Trophoblast cell (in vitro differentiated cells and primary cell): ENCODE measurements around the gene MAPK14.

Experiments used
- DNase-seq, 2 donors: peaks; one replicate each; pipeline ENCODE4 v3.0.0-alpha.2; 2016
- H2AFZ ChIP-seq: 2 replicates; pipeline ENCODE4 v1.6.1; 2013; ENCODE audit warnings: low read length, moderate library complexity, mild to moderate bottlenecking; ENCODE audit not compliant: insufficient read depth, poor library complexity
- H2AK5ac ChIP-seq: 2 replicates; pipeline ENCODE4 v1.6.1; 2013; ENCODE audit warnings: mild to moderate bottlenecking, low read length
- H2BK120ac ChIP-seq: 2 replicates; pipeline ENCODE4 v1.6.1; 2013; ENCODE audit warnings: low read length, mild to moderate bottlenecking, moderate library complexity; ENCODE audit not compliant: insufficient read depth, poor library complexity
- H2BK12ac ChIP-seq: 2 replicates; pipeline ENCODE4 v1.6.1; 2013; ENCODE audit warnings: mild to moderate bottlenecking, low read length, moderate library complexity
- H2BK5ac ChIP-seq: 2 replicates; pipeline ENCODE4 v1.6.1; 2013; ENCODE audit warnings: low read length, low read depth, moderate library complexity, mild to moderate bottlenecking; ENCODE audit not compliant: poor library complexity
- H3K14ac ChIP-seq: 2 replicates; pipeline ENCODE4 v1.6.1; 2013; ENCODE audit warnings: mild to moderate bottlenecking, low read length
- H3K18ac ChIP-seq: 2 replicates; pipeline ENCODE4 v1.6.1; 2013; ENCODE audit warnings: mild to moderate bottlenecking, low read length
- H3K23ac ChIP-seq: 2 replicates; pipeline ENCODE4 v1.6.1; 2013; ENCODE audit warnings: low read length
- H3K27ac ChIP-seq: 2 replicates; pipeline ENCODE4 v1.5.1; 2013; ENCODE audit warnings: low read depth, mild to moderate bottlenecking, inconsistent platforms, low read length, moderate library complexity
- H3K27me3 ChIP-seq: 2 replicates; pipeline ENCODE4 v1.6.1; 2013; ENCODE audit warnings: inconsistent platforms, mild to moderate bottlenecking, low read length, moderate library complexity; ENCODE audit not compliant: insufficient read depth
- H3K36me3 ChIP-seq, 2 experiments: 1 replicate in 1 of 2; 2 replicates in 1 of 2; pipeline ENCODE4 v1.6.1; 2013; ENCODE audit warnings: low read length in 2 of 2, mild to moderate bottlenecking in 2 of 2, moderate library complexity in 1 of 2; ENCODE audit not compliant: insufficient read depth in 2 of 2, control insufficient read depth in 1 of 2
- H3K4ac ChIP-seq: 2 replicates; pipeline ENCODE4 v1.6.1; 2013; ENCODE audit warnings: low read depth, mild to moderate bottlenecking, low read length, moderate library complexity
- H3K4me1 ChIP-seq, 2 experiments: 1 replicate in 1 of 2; 2 replicates in 1 of 2; pipeline ENCODE4 v1.6.1; 2013; ENCODE audit warnings: low read length in 2 of 2, mild to moderate bottlenecking in 2 of 2, moderate library complexity in 1 of 2; ENCODE audit not compliant: insufficient read depth in 2 of 2, control insufficient read depth in 1 of 2
- H3K4me2 ChIP-seq: 2 replicates; pipeline ENCODE4 v1.6.1; 2013; ENCODE audit warnings: inconsistent platforms, mild to moderate bottlenecking, low read length, moderate library complexity
- H3K4me3 ChIP-seq: 2 replicates; pipeline ENCODE4 v1.5.1; 2013; ENCODE audit warnings: mild to moderate bottlenecking, low read depth, low read length, inconsistent platforms
- H3K79me1 ChIP-seq: one replicate; pipeline ENCODE4 v1.6.1; 2013; ENCODE audit warnings: low read length
- H3K79me2 ChIP-seq: 2 replicates; pipeline ENCODE4 v1.6.1; 2013; ENCODE audit warnings: low read length, mild to moderate bottlenecking; ENCODE audit not compliant: control insufficient read depth, insufficient read depth, poor library complexity
- H3K9ac ChIP-seq: 2 replicates; pipeline ENCODE4 v1.6.1; 2013; ENCODE audit warnings: mild to moderate bottlenecking, low read length
- H3K9me3 ChIP-seq: 2 replicates; pipeline ENCODE4 v1.6.1; 2013; ENCODE audit warnings: low read depth, mild to moderate bottlenecking, control low read depth, inconsistent platforms, low read length; ENCODE audit not compliant: insufficient read depth
- H4K12ac ChIP-seq: 2 replicates; pipeline ENCODE4 v1.6.1; 2013; ENCODE audit warnings: low read depth, mild to moderate bottlenecking, low read length, moderate library complexity
- H4K8ac ChIP-seq: 2 replicates; pipeline ENCODE4 v1.6.1; 2013; ENCODE audit warnings: low read depth, mild to moderate bottlenecking, low read length, moderate library complexity
- H4K91ac ChIP-seq: one replicate; pipeline ENCODE4 v1.6.1; 2013; ENCODE audit warnings: low read depth, mild to moderate bottlenecking, low read length, moderate library complexity
- WGBS: extraction: QIAGEN DNeasy Blood & Tissue Kit; methylation state at CpG from one replicate; pipeline ENCODE4 v1.1.7; 2013; ENCODE audit warnings: missing lambda C conversion rate; ENCODE audit not compliant: insufficient read length, insufficient coverage; ENCODE audit errors: extremely low coverage; 5-methylcytosine and 5-hydroxymethylcytosine counted together

MAPK14 gene

GRCh38 chr6:36114798-36115408, 87.3 kb downstream of the MAPK14 start:
- Histone ChIP-seq H4K12ac (no peak overlapping the region), H3K79me1 (no peaks in the 10 kb centered on the region), H2BK5ac (no peak overlapping the region), H2AFZ (no peak overlapping the region), H4K8ac (no peak overlapping the region), H3K27ac (no peak overlapping the region), H2AK5ac (no peak overlapping the region), H3K9ac (no peak overlapping the region), H3K18ac (no peak overlapping the region), H3K4me1 (no peaks in the 10 kb centered on the region), H3K27me3 (no peaks in the 10 kb centered on the region), H2BK12ac (no peak overlapping the region), H3K79me2 (no peaks in the 10 kb centered on the region), H3K4ac (no peak overlapping the region), H3K36me3 (peaks cover 2 to 5% of the 10 kb centered on the region in 2 experiments), H2BK120ac (no peak overlapping the region), H3K14ac (no peak overlapping the region), H3K23ac (no peak overlapping the region), H4K91ac (no peak overlapping the region), H3K4me3 (no peak overlapping the region), H3K4me2 (no peak overlapping the region), H3K9me3 (peaks cover 2% of the 10 kb centered on the region)
- DNase-seq: no peak
- no CpG with 5 or more reads among the region's 4 CpGs for WGBS

- Histone ChIP-seq H3K27ac (no peak overlapping the region), H2BK5ac (no peak overlapping the region), H3K18ac (no peak overlapping the region), H3K23ac (no peak overlapping the region), H4K8ac (no peak overlapping the region), H3K27me3 (no peaks in the 10 kb centered on the region), H3K79me1 (no peaks in the 10 kb centered on the region), H3K4ac (no peak overlapping the region), H3K4me3 (no peak overlapping the region), H2BK120ac (no peak overlapping the region), H2BK12ac (no peak overlapping the region), H2AK5ac (no peak overlapping the region), H2AFZ (no peak overlapping the region), H3K79me2 (no peaks in the 10 kb centered on the region), H3K9me3 (peaks cover 2% of the 10 kb centered on the region), H3K9ac (no peak overlapping the region), H3K36me3 (peaks cover 2 to 4% of the 10 kb centered on the region in 2 experiments), H3K14ac (no peak overlapping the region), H3K4me1 (no peaks in the 10 kb centered on the region), H4K91ac (no peak overlapping the region), H4K12ac (no peak overlapping the region), H3K4me2 (no peak overlapping the region)
- WGBS: no CpG with 5 or more reads among the region's 10 CpGs
- no peak for DNase-seq
Observed at GRCh38 chr6:36115412-36115811, 87.8 kb downstream of the MAPK14 start.

- no CpG with 5 or more reads among the region's 3 CpGs for WGBS
Observed at GRCh38 chr6:36116066-36116864, 88.7 kb downstream of the MAPK14 start.

GRCh38 chr6:36116943-36117342, 89.3 kb downstream of the MAPK14 start:
- no peak for DNase-seq
- Histone ChIP-seq H4K12ac (no peak overlapping the region), H3K4me1 (peaks cover 8 to 11% of the 10 kb centered on the region in 2 experiments), H2AFZ (no peak overlapping the region), H2BK120ac (no peak overlapping the region), H3K27ac (no peak overlapping the region), H3K36me3 (no peaks in the 10 kb centered on the region), H3K79me1 (peaks cover 3% of the 10 kb centered on the region), H2BK5ac (no peak overlapping the region), H3K4ac (no peak overlapping the region), H3K27me3 (no peaks in the 10 kb centered on the region), H2BK12ac (no peak overlapping the region), H3K23ac (no peak overlapping the region), H3K9ac (no peak overlapping the region), H3K9me3 (peaks cover 2% of the 10 kb centered on the region), H3K18ac (no peak overlapping the region), H4K91ac (no peak overlapping the region), H3K4me3 (no peak overlapping the region), H4K8ac (no peak overlapping the region), H3K79me2 (no peaks in the 10 kb centered on the region), H3K4me2 (no peak overlapping the region), H3K14ac (no peak overlapping the region), H2AK5ac (no peak overlapping the region)
- no CpG with 5 or more reads among the region's 2 CpGs for WGBS

More at GRCh38 chr6:36116066-36116864, 88.7 kb downstream of the MAPK14 start:
- Histone ChIP-seq H3K4ac (no peak overlapping the region), H3K14ac (no peak overlapping the region), H2AFZ (no peak overlapping the region), H3K79me1 (peaks cover under 1% of the 10 kb centered on the region), H3K79me2 (no peaks in the 10 kb centered on the region), H3K9ac (no peak overlapping the region), H2AK5ac (no peak overlapping the region), H3K4me2 (no peak overlapping the region), H2BK120ac (no peak overlapping the region), H3K4me3 (no peak overlapping the region), H2BK12ac (no peak overlapping the region), H4K8ac (no peak overlapping the region), H3K27ac (no peak overlapping the region), H2BK5ac (no peak overlapping the region), H3K36me3 (peaks cover 2 to 4% of the 10 kb centered on the region in 2 experiments), H3K27me3 (no peaks in the 10 kb centered on the region), H4K91ac (no peak overlapping the region), H3K9me3 (peaks cover 2% of the 10 kb centered on the region), H4K12ac (no peak overlapping the region), H3K23ac (no peak overlapping the region), H3K4me1 (peaks cover 5% of the 10 kb centered on the region in 2 experiments), H3K18ac (no peak overlapping the region)
- DNase-seq: no peak
